Measurements from ENCODE around the gene ARHGEF2.
A peak's percentile ranks its signal among the peaks of the same experiment; 100 is the strongest.

The ARHGEF2 gene

GRCh38 chr1:155978325-155978972 lies at the start of gene ARHGEF2:
TSS of gene ARHGEF2 (minus strand) at chr1:155978547. CDS start at chr1:155978427, 120 bp downstream.
- DNase-seq, result peak; percentile 23

GRCh38 chr1:156026588-156026987 lies 48.2 kb upstream of the ARHGEF2 start:
- no peak for DNase-seq

- no peak for DNase-seq
Observed at GRCh38 chr1:156025876-156026275, 47.5 kb upstream of the ARHGEF2 start.

- DNase-seq, result no peak
Observed at GRCh38 chr1:156024801-156025200, 46.5 kb upstream of the ARHGEF2 start.

- DNase-seq, result no peak
Observed at GRCh38 chr1:156021954-156022353, 43.6 kb upstream of the ARHGEF2 start.

GRCh38 chr1:156021093-156021428 lies 42.7 kb upstream of the ARHGEF2 start:
- DNase-seq, result no peak

- DNase-seq, result peak; percentile 61
Observed at GRCh38 chr1:156020293-156021092, 42.1 kb upstream of the ARHGEF2 start, which contains the start of gene SSR2. TSS of gene SSR2 (minus strand) at chr1:156020951. CDS start at chr1:156020167, 784 bp downstream.

- no peak for DNase-seq
Observed at GRCh38 chr1:156019946-156020292, 41.6 kb upstream of the ARHGEF2 start.

GRCh38 chr1:156014829-156015228 lies 36.5 kb upstream of the ARHGEF2 start:
- no peak for DNase-seq

GRCh38 chr1:156012051-156012817 lies 33.9 kb upstream of the ARHGEF2 start:
- no peak for DNase-seq

- DNase-seq, result no peak
Observed at GRCh38 chr1:156009404-156009803, 31.1 kb upstream of the ARHGEF2 start.

GRCh38 chr1:156006666-156007376 lies 28.5 kb upstream of the ARHGEF2 start:
- DNase-seq, result no peak

- no peak for DNase-seq
Observed at GRCh38 chr1:156004843-156005584, 26.7 kb upstream of the ARHGEF2 start.

- no peak for DNase-seq
Observed at GRCh38 chr1:156003923-156004188, 25.5 kb upstream of the ARHGEF2 start.

GRCh38 chr1:156002188-156002911 lies 24.0 kb upstream of the ARHGEF2 start:
- DNase-seq, result no peak

- DNase-seq, result no peak
Observed at GRCh38 chr1:156001662-156002171, 23.4 kb upstream of the ARHGEF2 start.

GRCh38 chr1:156001021-156001661 lies 22.8 kb upstream of the ARHGEF2 start:
- no peak for DNase-seq

GRCh38 chr1:155999964-156000363 lies 21.6 kb upstream of the ARHGEF2 start:
- DNase-seq, result no peak

GRCh38 chr1:155996166-155996565 lies 17.8 kb upstream of the ARHGEF2 start:
- no peak for DNase-seq

- DNase-seq, result no peak
Observed at GRCh38 chr1:155993595-155993994, 15.2 kb upstream of the ARHGEF2 start.

Measured in T1000 (cell line).